CD4-positive, alpha-beta T cell treated with Interleukin-2 at 100 ng/mL for 4 hours (primary cell): ENCODE results near the gene TGFBRAP1.
"Not testable (repeated sequence)": the region's sequence is repeated elsewhere in the genome, so short reads cannot be mapped to it uniquely, and the experiment has no call there.

Source experiments
- DNase-seq: peaks from one replicate; pipeline ENCODE4 v3.0.0-alpha.2; 2020; ENCODE audit warnings: low spot score

TGFBRAP1 gene

DNA sequence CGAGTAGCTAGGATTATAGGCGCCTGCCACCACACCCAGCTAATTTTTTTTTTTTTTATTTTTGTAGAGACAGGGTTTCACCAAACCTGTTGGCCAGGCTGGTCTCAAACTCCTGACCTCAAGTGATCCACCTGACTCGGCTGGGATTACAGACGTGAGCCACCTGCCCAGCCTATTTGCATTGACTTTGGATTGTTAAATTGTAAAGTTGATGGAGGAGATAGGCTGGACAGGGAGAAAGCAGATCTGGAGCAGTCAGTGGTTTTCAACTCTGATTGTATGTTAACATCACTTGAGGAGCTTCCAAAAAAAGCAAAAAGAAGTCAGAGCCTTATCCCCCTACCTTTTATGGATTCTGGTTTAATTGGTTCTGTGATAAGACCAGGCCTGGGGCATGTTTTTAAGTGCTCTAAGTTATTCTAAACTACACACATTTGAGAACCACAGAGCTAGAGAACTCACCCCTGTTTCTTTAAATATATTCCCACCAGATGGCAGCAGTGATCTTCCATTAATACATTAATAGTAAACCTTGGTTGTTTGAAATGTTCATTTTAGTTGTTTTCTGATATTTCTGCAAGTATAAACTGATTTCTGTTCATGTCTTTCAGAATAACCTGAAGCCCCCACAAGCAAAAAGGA lies 15.3 kb upstream of the TGFBRAP1 start:
- peak; percentile 35 for DNase-seq

DNA sequence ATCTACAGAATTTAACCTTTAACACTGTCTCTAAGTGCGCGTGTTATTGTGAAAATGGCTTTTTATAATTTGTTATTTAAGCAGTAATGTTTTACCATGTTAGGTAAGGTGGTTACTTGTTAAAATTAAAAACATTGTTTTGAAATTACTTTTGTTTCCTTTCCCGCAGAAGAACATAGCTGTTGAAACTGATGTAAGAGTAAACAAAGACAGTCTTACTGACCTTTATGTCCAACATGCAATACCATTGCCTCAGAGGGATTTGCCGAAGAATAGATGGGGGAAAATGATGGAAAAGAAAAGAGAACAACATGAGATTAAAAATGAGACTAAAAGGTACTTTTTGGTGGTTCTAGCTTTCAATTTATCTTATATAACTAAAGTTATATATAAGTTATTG lies 9.9 kb upstream of the TGFBRAP1 start:
- no peak for DNase-seq

DNA sequence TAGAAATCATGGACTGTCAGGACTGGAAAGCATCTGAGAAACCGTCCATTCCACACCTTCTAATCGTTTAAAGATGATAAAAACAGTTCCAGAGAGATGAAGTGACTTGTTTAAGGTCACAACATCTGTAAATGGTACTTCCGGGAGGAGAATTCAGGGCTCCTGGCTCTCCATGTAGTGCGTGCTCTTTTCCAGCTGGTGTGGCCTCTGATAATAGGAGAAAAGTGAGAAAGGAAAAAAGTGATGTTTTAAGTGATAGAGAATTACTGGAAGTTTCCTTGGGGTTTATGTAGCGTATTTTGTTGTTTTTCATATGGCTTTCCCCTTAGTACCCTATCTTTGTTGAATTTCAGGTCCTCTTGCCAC lies 8.5 kb upstream of the TGFBRAP1 start:
- DNase-seq = no peak

DNA sequence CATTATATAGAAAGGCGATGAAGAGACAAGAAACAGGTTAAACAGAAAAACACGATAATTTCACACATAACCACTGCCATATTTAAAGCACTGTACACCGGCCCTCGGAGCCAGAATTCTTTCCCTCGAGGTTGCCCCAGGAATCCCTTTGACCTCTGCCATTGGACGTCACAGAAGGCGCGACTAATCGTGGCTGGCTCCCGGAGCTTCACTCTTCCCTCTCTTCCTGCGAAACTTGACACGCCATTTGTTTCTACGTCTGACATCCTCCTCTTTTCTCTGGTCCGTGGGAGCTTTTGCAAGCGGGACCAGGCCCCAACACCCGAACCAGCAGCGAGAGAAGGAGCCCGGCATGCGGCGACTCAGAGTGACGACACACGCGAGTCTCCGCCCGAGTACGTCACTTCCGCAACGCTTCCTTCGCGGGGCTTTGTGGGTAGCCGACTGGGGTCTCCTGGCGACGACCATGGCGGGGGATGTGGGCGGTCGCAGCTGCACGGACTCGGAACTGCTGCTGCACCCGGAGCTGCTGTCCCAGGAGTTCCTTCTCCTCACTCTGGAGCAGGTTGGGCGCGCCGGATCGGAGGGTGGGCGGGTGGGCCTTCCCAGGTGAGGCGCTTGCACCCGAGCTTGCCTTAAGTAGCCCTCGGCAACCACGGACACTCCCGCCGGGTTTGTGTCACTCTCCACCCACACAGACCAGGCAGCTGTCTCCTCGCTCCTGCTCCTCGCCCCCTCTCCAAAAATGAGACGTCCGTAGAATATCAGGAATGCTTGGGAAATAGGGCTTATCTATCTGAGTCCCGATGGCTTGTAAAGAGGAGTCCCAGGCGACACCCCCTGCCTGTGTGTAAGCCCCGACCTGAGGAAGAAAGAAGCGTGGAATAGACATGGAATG lies 7.8 kb upstream of the TGFBRAP1 start, which contains the start of gene C2orf49:
TSS of gene C2orf49 (plus strand) at position 419 of the 898 bp plus-strand sequence. CDS start at position 467, 48 bp downstream.
- DNase-seq = peak; percentile 84

DNA sequence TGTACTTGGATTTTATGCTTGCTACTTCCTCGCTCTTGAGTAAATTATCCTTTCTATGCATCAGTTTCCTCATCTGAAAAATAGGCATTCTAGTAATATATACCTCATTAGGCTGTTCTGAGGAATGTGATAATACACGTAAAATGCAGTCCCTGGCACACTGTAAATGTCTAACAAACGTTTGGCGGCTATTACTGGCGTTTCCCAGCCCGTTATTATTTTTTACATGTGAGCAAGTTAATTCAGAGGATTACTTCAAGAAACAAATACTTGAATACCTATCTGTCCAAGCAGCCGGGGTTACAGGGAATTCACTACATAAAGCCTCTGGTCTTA lies 7.2 kb upstream of the TGFBRAP1 start:
- DNase-seq = no peak

DNA sequence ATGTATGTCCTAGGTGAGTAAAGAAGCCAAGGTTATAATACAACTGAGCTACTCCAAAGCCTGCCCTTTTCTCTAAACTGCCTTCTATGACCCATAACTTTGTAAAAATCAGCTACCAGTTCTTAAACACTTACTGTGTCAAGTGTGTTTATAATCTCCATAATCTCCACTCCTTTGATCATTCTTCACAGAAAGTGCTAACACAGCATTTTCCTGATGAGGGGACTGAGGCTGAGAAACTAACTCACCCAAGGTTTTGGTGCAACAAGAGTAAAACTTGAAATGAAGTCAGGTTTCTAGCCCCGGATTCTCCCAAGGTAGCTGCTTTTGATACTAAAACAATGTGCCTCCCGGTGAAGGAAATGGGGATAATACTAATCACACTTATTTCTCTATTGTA lies 5.9 kb upstream of the TGFBRAP1 start:
- DNase-seq = no peak

DNA sequence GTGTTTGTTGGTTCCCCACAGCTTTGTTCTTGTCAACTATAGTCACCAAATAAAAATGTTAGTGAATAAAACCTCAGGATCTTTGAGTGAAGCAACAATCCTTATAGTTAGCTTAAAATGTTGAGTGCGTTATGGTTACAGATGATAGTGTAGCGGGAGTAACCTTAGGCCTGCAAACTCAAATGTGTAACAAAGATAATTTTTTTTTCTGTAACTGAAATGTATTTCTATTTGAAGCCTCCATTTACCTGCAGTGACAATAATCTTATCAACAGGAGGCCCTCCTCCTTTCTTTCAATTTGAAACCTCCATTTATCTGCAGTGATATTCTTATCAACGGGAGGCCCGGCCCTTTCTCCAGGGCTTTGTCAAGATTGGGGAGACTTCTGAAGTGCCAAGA lies 4.7 kb upstream of the TGFBRAP1 start:
- no peak for DNase-seq

DNA sequence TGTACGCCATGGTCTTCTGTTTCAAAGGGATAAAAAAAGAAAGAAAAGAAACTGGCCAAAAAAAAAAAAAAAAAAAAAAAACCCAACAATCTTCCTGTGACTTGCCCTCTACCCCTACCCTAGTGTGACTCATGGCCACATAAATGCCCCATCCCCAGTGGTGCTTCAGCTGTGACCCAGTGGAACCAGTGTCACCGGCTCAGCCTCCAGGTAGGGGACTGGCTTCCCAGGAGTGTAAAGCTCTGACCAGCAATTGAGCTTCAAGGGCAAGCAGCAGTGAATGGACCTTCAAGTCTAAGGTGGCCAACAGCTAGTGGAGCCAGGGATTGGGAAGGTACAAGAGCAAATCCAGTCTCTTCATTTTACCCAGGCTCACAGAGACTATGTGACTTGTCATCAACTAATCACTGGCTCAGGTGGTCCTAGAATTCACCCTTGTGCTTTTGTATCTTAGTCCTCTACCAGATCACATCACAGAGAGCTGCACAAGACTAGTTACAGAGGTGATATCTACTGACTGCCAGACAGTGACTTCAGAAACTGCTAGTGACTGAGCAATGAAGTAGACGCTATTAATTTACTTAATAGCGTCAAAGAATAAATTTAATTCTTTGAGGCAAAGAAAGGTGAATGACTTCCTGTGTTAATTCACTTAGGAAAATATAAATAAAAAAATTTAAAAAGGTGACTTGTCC lies 1.3 kb upstream of the TGFBRAP1 start:
- no peak for DNase-seq

DNA sequence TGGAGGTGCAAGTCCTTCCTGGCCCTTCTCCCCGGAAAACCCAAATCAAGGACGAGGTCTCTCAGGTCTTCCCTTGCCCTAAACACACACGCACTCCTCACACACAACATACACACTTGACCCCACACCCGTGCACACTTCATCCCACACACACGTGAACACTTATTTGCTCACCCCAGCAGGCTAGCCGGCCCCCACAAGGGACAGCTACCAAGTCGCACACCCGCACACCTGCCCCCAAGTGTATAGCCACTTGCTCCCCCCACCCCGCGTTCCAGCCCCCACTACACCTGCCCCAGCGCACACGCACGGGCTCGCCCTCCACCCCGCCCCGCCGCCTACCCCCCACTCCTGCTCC lies 359 bp downstream of the TGFBRAP1 start:
- no peak for DNase-seq

DNA sequence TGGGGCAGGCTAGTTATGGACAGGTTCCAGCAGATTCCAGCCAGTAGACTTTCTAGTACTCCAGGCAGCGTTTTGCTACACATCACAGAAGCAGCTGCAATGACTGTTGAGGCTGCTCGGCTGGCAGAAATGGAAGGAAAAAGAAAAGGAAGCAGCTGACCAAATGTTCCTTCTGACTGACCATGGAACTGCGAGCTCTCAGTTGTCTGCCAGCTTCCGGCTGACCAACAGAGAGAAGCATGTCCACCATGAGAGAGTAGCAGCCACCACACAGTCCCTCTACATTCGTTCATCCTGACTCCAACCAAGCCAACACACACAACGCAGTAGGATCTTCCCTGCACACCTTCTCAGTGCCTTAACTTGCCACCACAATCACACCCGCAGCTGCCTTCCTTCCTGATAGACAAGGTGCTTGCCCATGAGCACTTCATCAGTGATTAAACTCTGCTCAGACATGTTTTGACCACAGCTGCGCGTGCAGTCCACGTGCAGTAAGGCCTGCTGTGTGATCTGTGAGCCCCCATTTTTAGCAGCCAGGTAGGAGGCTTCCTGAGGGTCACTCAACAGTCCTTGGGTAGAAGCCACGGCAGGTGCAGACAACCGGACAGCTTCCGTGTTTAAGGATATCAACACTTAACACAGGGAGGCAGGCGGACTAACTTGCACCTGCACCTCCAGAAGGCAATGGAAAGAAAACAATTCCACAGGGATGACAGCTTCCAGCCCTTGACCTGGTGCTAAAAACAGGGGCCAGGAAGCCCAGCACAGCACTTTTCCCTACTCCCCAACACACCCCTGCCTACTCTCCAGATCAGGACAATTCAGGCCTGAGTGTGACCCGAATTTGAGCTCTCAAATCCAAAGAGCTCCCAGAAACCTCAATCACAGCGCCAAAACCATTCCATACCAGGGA lies 996 bp downstream of the TGFBRAP1 start:
- peak; percentile 16 for DNase-seq

DNA sequence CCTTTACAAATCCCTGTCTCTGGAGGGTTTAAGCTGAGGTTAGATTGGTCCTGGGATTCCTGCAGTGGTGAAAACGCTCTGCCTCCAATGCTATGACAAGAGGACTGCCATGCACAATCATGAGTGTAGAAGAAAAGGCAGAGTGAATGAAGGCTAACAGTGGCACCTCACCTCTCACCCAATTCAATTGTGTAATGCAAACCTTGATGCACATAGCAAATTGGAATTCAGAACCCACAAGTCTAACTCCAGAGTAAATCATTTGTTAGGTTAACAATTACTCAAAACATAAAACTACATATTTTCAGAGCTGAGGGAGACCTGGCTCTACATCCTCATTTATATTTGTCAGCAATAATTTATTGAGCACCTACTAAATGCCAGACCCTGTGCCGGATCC lies 1.8 kb downstream of the TGFBRAP1 start:
- DNase-seq = no peak

DNA sequence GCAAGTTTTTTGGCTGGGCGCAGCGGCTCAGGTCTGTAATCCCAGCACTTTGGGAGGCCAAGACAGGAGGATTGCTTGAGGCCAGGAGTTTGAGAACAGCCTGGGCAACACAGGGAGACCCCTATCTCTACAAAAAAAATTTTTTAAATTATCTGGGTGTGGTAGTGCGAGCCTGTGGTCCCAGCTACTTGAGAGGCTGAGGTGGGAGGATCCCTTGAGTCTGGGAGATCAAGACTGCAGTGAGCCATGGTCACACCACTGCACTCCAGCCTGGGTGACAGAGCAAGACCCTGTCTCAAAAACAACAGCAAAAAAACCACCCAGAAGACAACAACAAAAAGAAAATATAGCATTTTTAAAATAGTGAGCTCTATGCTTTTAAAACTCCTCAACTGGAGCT lies 2.3 kb downstream of the TGFBRAP1 start:
- not testable (repeated sequence) for DNase-seq

DNA sequence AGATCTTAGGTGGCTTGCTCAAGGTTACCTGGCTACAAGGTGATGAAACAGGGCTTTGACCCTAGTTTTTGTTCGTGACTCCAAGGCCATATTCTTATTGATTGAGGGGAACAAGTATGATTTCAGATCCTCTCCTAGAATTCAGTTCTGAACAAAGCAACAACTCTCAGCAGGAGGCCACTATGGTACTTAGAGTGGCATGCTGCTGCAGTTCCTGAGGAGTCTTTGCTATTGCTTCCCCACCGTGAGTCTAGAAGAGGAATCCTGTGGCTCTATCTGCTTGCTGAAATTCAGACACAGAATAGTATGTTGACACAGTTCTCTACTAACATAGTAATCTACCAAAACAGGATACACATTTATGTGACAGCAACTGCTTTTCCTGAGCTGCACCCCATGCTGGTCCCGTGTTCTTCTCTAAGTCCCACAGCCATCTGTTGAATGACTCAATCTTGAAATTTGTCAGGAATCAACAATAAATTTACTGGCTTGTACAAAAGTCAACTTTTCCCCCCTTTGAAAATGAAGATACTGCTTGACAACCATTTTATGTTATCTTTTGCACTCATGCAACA lies 4.1 kb downstream of the TGFBRAP1 start:
- no peak for DNase-seq

DNA sequence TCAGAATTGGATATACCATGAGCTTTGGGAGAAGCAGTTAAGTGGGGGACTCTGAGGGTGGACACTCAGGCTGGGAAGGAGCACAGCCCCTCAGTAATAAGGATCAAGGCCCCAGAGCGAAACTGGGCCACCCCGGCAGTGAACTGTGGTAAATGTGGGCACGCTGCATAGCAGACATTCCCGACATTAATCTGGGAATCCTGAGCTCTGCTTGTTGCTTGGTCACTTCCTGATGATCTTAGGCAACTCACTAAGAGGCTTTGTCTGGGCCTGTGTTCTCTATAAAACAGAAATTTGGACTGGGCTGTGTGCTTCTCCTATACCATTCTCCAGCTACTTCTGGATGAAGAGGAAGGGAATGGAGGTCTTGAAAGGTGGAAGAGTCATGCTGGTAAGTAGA lies 4.8 kb downstream of the TGFBRAP1 start:
- DNase-seq = no peak

DNA sequence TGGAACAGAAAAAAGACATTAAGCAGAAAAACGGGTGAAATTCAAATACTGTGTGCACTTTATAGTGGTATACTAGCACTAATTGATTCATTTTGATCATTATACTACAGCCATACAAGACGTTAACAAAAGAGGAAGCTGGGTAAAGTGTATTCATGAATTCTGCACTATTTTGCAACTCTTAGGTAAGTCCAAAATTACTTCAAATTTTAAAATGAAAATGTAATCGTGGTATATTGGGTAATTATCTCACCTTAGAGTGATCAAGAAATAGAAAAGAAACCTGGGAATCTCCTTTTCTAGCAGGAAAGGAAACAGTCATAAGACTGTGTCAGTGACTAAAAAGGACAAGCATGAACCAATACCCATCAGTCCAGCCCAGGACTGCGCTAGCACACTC lies 5.4 kb downstream of the TGFBRAP1 start:
- no peak for DNase-seq

DNA sequence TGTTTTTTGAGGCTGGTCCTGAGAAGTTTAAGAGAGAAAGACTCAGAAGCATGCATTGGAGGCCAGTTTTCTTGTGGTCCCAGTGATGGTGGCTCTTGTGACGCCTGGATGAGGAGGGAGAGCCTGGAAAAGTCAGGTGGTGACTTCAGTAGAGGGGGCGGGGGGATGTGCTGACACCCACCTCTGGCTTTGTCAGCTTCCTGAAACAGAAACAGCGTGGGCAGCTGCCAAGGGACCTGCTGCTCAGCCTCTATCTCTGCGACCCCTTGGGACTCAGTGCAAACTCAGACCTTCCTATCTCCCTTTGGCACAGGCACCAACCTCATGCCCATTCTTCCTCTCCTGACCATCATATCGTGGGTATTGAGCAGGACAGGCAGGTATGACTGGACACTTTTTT lies 6.4 kb downstream of the TGFBRAP1 start:
- DNase-seq = no peak

DNA sequence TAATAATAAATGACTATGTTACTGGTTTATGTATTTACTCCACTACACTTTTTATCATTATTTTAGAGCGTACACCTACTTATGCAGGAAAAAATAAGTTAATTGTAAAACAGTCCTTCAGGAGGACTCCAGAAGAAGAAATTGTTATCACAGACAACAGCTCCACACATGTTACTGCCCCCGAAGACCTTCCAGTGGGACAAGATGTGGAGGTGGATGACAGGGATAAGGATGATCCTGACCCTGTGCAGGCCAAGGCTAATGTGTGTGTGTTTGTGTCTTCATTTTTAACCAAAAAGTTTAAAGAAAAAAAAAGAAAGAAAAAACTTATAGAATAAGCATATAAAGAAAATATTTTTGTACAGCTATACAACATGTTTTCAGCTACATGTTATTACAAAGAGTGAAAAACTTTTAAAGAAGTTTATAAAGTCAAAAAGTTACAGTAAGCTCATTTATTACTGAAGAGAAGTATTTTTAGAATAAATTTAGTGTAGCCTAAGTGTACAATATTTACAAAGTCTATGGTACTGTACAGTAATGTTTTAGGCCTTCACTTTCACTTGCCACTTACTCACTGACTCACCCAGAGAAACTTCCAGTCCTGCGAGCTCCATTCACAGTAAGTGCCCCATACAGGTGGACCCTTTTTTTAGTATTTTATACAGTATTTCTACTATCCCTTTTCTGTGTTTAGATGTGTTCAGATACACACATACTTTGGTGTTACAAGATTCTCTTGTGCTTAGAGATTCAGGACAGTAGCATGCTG lies 7.5 kb downstream of the TGFBRAP1 start:
- no peak for DNase-seq

DNA sequence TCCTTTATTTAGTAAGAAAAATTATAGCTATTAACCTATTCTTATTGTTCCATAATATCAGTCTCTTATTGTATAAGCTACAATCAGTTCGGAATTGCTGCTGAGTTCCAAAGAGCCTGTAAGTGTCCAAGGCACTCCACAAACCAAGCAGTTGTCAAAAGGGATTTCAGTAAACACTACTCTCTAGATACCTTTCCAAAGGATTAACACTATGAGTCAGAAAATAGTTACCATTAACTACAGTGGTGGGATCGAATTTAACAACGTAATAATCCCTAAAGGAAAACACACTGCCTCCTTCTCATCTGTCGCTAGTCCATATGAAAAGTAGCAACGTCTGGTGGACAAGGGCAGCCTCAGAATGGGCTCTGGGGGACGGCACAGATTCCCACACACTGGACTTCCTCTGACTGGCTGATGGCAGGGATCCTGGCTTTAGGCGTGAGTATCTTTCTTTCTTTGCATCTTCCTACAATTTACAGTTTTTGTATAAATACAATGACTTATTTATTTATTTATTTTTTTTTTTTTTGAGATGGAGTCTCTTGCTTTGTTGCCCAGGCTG lies 8.8 kb downstream of the TGFBRAP1 start:
- no peak for DNase-seq

DNA sequence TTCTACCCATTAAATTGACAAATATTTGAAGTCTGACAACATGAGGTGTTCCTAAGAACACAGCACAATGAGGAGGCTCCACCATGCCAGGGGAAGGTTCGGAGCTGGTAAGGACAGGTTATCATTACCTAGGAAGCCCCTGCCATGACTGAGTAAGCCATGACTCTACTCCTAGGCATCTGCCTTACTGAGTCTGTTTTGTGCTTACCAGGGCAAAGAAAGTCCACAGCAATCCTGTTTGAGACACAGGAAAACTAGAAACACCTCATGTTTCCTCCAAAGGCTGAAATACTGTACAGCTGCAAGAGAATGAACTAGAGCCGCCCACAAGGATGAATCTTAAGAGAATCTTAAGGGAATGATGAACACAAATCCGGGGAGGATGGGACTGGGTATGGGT lies 11.6 kb downstream of the TGFBRAP1 start:
- no peak for DNase-seq

DNA sequence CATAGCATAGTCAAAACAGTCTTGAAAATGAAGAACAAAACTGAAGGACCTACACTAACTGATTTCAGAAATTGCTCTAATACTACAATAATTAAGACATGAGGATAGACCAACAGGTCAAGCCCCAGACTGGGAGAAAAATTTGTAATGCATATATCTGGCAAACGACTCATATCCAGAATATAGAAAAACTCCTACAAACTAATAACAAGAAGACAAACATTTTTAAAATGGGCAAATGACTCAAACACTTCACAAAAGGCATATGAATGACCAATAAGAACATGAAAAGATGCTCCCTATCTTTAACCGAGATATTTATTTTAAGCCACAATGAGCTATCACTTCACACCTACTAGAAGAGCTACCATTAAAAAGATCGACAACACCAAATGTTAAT lies 14.2 kb downstream of the TGFBRAP1 start:
- no peak for DNase-seq

DNA sequence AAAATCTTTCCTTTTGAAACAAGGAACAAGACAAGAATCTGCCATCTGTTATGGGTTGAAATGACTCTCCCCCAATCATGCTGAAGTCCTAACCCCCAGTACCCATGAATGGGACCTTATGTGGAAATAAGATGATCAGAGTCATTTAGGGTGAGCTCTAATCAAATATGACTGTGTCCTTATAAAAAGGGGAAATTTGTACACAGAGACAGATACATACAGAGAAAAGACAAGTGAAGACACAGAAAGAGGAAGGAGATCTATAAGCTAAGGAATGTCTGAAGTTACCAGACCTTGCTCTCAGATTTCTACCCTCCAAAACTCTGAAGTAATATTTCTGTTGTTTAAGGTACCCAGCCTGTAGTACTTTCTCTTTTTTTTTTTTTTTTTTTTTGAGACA lies 15.7 kb downstream of the TGFBRAP1 start:
- no peak for DNase-seq
